Forelimb muscle (tissue), 1 donor: ENCODE results near the gene ZNF232. TPM values are rescaled to one million over a fixed set of nuclear protein-coding genes. Genes with fewer than 3 reads are reported as not detected.
"Not testable (repeated sequence)": the region's sequence is repeated elsewhere in the genome, so short reads cannot be mapped to it uniquely, and the experiment has no call there.

Experiments used
- DNase-seq: peaks from one replicate; pipeline ENCODE4 v3.0.0-alpha.2; 2013; ENCODE audit warnings: low read depth
- polyA plus RNA-seq: library from polyadenylated mRNA; unstranded; fragments of 120-200 nt; gene quantifications from one replicate; pipeline ENCODE4 v1.2.1, GENCODE V29; 2013; ENCODE audit not compliant: insufficient read length

ZNF232 gene
- polyA plus RNA-seq, result 24.4 TPM

GRCh38 chr17:5111402-5112204 lies at the start of gene ZNF232:
Gene ZNF232 (minus strand): TSS chr17:5111878. CDS start chr17:5111822, 56 bp downstream.
- DNase-seq, result peak; percentile 83

GRCh38 chr17:5160702-5161101 lies 49.0 kb upstream of the ZNF232 start:
- not testable (repeated sequence) for DNase-seq

GRCh38 chr17:5146122-5146521 lies 34.4 kb upstream of the ZNF232 start:
- not testable (repeated sequence) for DNase-seq

- not testable (repeated sequence) for DNase-seq
Measured at GRCh38 chr17:5142877-5143276, 31.2 kb upstream of the ZNF232 start.

GRCh38 chr17:5139458-5139732 lies 27.7 kb upstream of the ZNF232 start:
- DNase-seq, result no peak

- no peak for DNase-seq
Measured at GRCh38 chr17:5138616-5139457, 27.2 kb upstream of the ZNF232 start.

- not testable (repeated sequence) for DNase-seq
Measured at GRCh38 chr17:5138198-5138544, 26.5 kb upstream of the ZNF232 start.

GRCh38 chr17:5137511-5138197 lies 26.0 kb upstream of the ZNF232 start:
- not testable (repeated sequence) for DNase-seq

- DNase-seq, result not testable (repeated sequence)
Measured at GRCh38 chr17:5136580-5137412, 25.1 kb upstream of the ZNF232 start.

- no peak for DNase-seq
Measured at GRCh38 chr17:5135726-5136579, 24.3 kb upstream of the ZNF232 start.

- not testable (repeated sequence) for DNase-seq
Measured at GRCh38 chr17:5135131-5135712, 23.5 kb upstream of the ZNF232 start.

- DNase-seq, result not testable (repeated sequence)
Measured at GRCh38 chr17:5134571-5134970, 22.9 kb upstream of the ZNF232 start.

- DNase-seq, result not testable (repeated sequence)
Measured at GRCh38 chr17:5133961-5134360, 22.3 kb upstream of the ZNF232 start.

GRCh38 chr17:5133311-5133710 lies 21.6 kb upstream of the ZNF232 start:
- no peak for DNase-seq

GRCh38 chr17:5132503-5133225 lies 21.0 kb upstream of the ZNF232 start:
- not testable (repeated sequence) for DNase-seq

GRCh38 chr17:5131799-5132502 lies 20.3 kb upstream of the ZNF232 start:
- DNase-seq, result not testable (repeated sequence)

GRCh38 chr17:5131146-5131715 lies 19.6 kb upstream of the ZNF232 start:
- no peak for DNase-seq

GRCh38 chr17:5130687-5131086 lies 19.0 kb upstream of the ZNF232 start:
- DNase-seq, result not testable (repeated sequence)
